Measurements from ENCODE around the gene LRRC66. TPM values are rescaled to one million over a fixed set of nuclear protein-coding genes. Genes with fewer than 3 reads are reported as not detected.

LRRC66 gene
- total RNA-seq, result 0.66 TPM

GRCh38 chr4:52019936-52020657 is at the start of gene LRRC66:
TSS of gene LRRC66 (minus strand) at chr4:52020363. CDS start at chr4:52017613, 2,750 bp downstream.

GRCh38 chr4:52051213-52051614 is 31.1 kb upstream of the LRRC66 start, which contains the start of gene SPATA18:
TSS of gene SPATA18 (plus strand) at chr4:52051304. CDS start at chr4:52051705, 401 bp downstream.

GRCh38 chr4:52038103-52038912 is 18.1 kb upstream of the LRRC66 start, which contains the start of gene SGCB:
TSS of gene SGCB (minus strand) at chr4:52038299. CDS start at chr4:52038259, 40 bp downstream.

Other genes starting within 250 kb of the LRRC66 start
- gene DCUN1D4, start 177.2 kb downstream of the LRRC66 start, total RNA-seq, result 70.1 TPM
- 68.0 TPM for gene SGCB, start 17.9 kb upstream of the LRRC66 start, total RNA-seq
- 6.3 TPM for gene SPATA18, start 30.9 kb upstream of the LRRC66 start, total RNA-seq